H9 (cell line): ENCODE data around the gene KLC4. TPM values are rescaled to one million over a fixed set of nuclear protein-coding genes. Genes with fewer than 3 reads are reported as not detected.

Experiments used
- DNase-seq: peaks from one replicate; pipeline ENCODE4 v3.0.0-alpha.2; 2017
- H2AFZ ChIP-seq: one replicate; pipeline ENCODE4 v1.6.1; 2013; ENCODE audit warnings: mild to moderate bottlenecking, low read length, control low read depth, moderate library complexity
- H2AK5ac ChIP-seq: 2 replicates; pipeline ENCODE4 v1.6.1; 2013; ENCODE audit warnings: low read length, control low read depth, mixed read lengths; ENCODE audit not compliant: insufficient read length
- H2BK120ac ChIP-seq: one replicate; pipeline ENCODE4 v1.6.1; 2013; ENCODE audit warnings: low read depth, mild to moderate bottlenecking, low read length, control low read depth, inconsistent platforms; ENCODE audit not compliant: poor library complexity, severe bottlenecking
- H2BK12ac ChIP-seq: 2 replicates; pipeline ENCODE4 v1.6.1; 2013; ENCODE audit warnings: low read length, control low read depth, mixed read lengths, low read depth; ENCODE audit not compliant: insufficient read length
- H2BK15ac ChIP-seq: 2 replicates; pipeline ENCODE4 v1.6.1; 2013; ENCODE audit warnings: low read depth, low read length, control low read depth
- H2BK20ac ChIP-seq: one replicate; pipeline ENCODE4 v1.6.1; 2013; ENCODE audit warnings: low read depth, mild to moderate bottlenecking, low read length, control low read depth, inconsistent platforms; ENCODE audit not compliant: poor library complexity, severe bottlenecking
- H2BK5ac ChIP-seq: 2 replicates; pipeline ENCODE4 v1.6.1; 2013; ENCODE audit warnings: low read length, control low read depth, mixed read lengths; ENCODE audit not compliant: insufficient read length
- H3K14ac ChIP-seq: 2 replicates; pipeline ENCODE4 v1.6.1; 2013; ENCODE audit warnings: low read length, control low read depth; ENCODE audit not compliant: insufficient read depth
- H3K18ac ChIP-seq: 2 replicates; pipeline ENCODE4 v1.6.1; 2013; ENCODE audit warnings: low read depth, mild to moderate bottlenecking, mixed read lengths, low read length, control low read depth; ENCODE audit not compliant: insufficient read length
- H3K23ac ChIP-seq: 2 replicates; pipeline ENCODE4 v1.6.1; 2013; ENCODE audit warnings: low read length, control low read depth, mixed read lengths, low read depth; ENCODE audit not compliant: insufficient read length
- H3K23me2 ChIP-seq: 2 replicates; pipeline ENCODE4 v1.6.1; 2013; ENCODE audit warnings: low read depth, mild to moderate bottlenecking, mixed read lengths, low read length, control low read depth; ENCODE audit not compliant: insufficient read length, poor library complexity, severe bottlenecking
- H3K27ac ChIP-seq: 2 replicates; pipeline ENCODE4 v1.5.1; 2013; ENCODE audit warnings: low read length, control low read depth, mixed read lengths, low read depth; ENCODE audit not compliant: insufficient read length
- H3K27me3 ChIP-seq: 2 replicates; pipeline ENCODE4 v1.6.1; 2013; ENCODE audit warnings: low read length, control low read depth, inconsistent platforms; ENCODE audit not compliant: insufficient read depth
- H3K4ac ChIP-seq: 2 replicates; pipeline ENCODE4 v1.6.1; 2013; ENCODE audit warnings: low read depth, mild to moderate bottlenecking, control low read depth, inconsistent platforms, low read length, moderate library complexity
- H3K4me1 ChIP-seq: 2 replicates; pipeline ENCODE4 v1.6.1; 2013; ENCODE audit warnings: low read length, control low read depth, inconsistent platforms; ENCODE audit not compliant: insufficient read depth
- H3K4me2 ChIP-seq: 2 replicates; pipeline ENCODE4 v1.6.1; 2013; ENCODE audit warnings: low read length, control low read depth, mixed read lengths; ENCODE audit not compliant: insufficient read length, insufficient read depth
- H3K56ac ChIP-seq: 2 replicates; pipeline ENCODE4 v1.6.1; 2013; ENCODE audit warnings: low read depth, mild to moderate bottlenecking, mixed read lengths, low read length, control low read depth; ENCODE audit not compliant: insufficient read length
- H3K79me1 ChIP-seq: 2 replicates; pipeline ENCODE4 v1.6.1; 2013; ENCODE audit warnings: low read depth, mild to moderate bottlenecking, moderate library complexity, low read length, control low read depth, inconsistent platforms; ENCODE audit not compliant: insufficient read depth, poor library complexity, severe bottlenecking
- H3K79me2 ChIP-seq: 2 replicates; pipeline ENCODE4 v1.6.1; 2013; ENCODE audit warnings: low read length, control low read depth, inconsistent platforms; ENCODE audit not compliant: insufficient read depth
- H3K9ac ChIP-seq: 2 replicates; pipeline ENCODE4 v1.6.1; 2013; ENCODE audit warnings: low read length, control low read depth, mixed read lengths; ENCODE audit not compliant: insufficient read length; ENCODE audit errors: extremely low read depth
- H3K9me3 ChIP-seq: one replicate; pipeline ENCODE4 v1.6.1; 2013; ENCODE audit warnings: low read depth, low read length, inconsistent platforms; ENCODE audit not compliant: control insufficient read depth
- H3T11ph ChIP-seq: one replicate; pipeline ENCODE4 v1.6.1; 2013; ENCODE audit warnings: mild to moderate bottlenecking, low read length, control low read depth, inconsistent platforms
- H4K20me1 ChIP-seq: one replicate; pipeline ENCODE4 v1.6.1; 2013; ENCODE audit not compliant: control insufficient read depth, insufficient read length, insufficient read depth
- H4K5ac ChIP-seq: 2 replicates; pipeline ENCODE4 v1.6.1; 2013; ENCODE audit warnings: low read depth, mild to moderate bottlenecking, mixed read lengths, low read length, control low read depth; ENCODE audit not compliant: insufficient read length
- H4K8ac ChIP-seq: replicated peaks from 2 replicates; pipeline ENCODE4 v1.6.1; 2013; ENCODE audit warnings: low read length, control low read depth, mixed read lengths, low read depth; ENCODE audit not compliant: insufficient read length
- H4K91ac ChIP-seq: 2 replicates; pipeline ENCODE4 v1.6.1; 2013; ENCODE audit warnings: low read depth, mild to moderate bottlenecking, moderate library complexity, mixed read lengths, low read length, control low read depth; ENCODE audit not compliant: insufficient read length
- H3K27ac Mint-ChIP-seq, 3 experiments: 2 replicates in 2 of 3; 3 replicates in 1 of 3; pipeline ENCODE4 v1.8.0; 2020 to 2021; ENCODE audit warnings: mixed read lengths in 3 of 3, mild to moderate bottlenecking in 1 of 3, moderate library complexity in 1 of 3
- H3K27me3 Mint-ChIP-seq: 2 replicates; pipeline ENCODE4 v1.8.0; 2021; ENCODE audit warnings: low read depth, mild to moderate bottlenecking, moderate library complexity, mixed read lengths
- H3K36me3 Mint-ChIP-seq, 3 experiments: 2 replicates in 2 of 3; 3 replicates in 1 of 3; pipeline ENCODE4 v1.8.0; 2020 to 2021; ENCODE audit warnings: low read depth in 3 of 3, mixed read lengths in 3 of 3; ENCODE audit not compliant: insufficient read depth in 1 of 3
- H3K4me1 Mint-ChIP-seq, 2 experiments: 2 replicates each; pipeline ENCODE4 v1.8.0; 2020; ENCODE audit warnings: mixed read lengths in 2 of 2
- H3K4me3 Mint-ChIP-seq, 2 experiments: 2 replicates in 1 of 2; 3 replicates in 1 of 2; pipeline ENCODE4 v1.8.0; 2020 to 2021; ENCODE audit warnings: mild to moderate bottlenecking in 2 of 2, mixed read lengths in 2 of 2, moderate library complexity in 1 of 2
- H3K9me3 Mint-ChIP-seq, 2 experiments: 2 replicates in 1 of 2; 3 replicates in 1 of 2; pipeline ENCODE4 v1.8.0; 2020; ENCODE audit warnings: mild to moderate bottlenecking in 2 of 2, mixed read lengths in 2 of 2, moderate library complexity in 1 of 2
- WGBS: extraction: QIAGEN DNeasy Blood & Tissue Kit; methylation state at CpG from one replicate; pipeline ENCODE4 v1.1.7; 2013; ENCODE audit warnings: missing lambda C conversion rate, low lambda C conversion rate, mixed read lengths; ENCODE audit not compliant: insufficient read length; ENCODE audit errors: extremely low coverage; 5-methylcytosine and 5-hydroxymethylcytosine counted together
- total RNA-seq: library from RNA; stranded (reverse); gene quantifications from 2 replicates; pipeline ENCODE4 v1.2.1, GENCODE V29; 2021
- TF ChIP-seq, protein P1 (sequence below): fragments of 200-600 bp; sonication (generic); conservative IDR thresholded peaks from 3 replicates; pipeline ENCODE4 v1.8.0; 2021; ENCODE audit warnings: antibody characterized with exemption, mild to moderate bottlenecking

KLC4 gene
- total RNA-seq, 1 experiment from 2014 or later: 29.7 TPM

DNA sequence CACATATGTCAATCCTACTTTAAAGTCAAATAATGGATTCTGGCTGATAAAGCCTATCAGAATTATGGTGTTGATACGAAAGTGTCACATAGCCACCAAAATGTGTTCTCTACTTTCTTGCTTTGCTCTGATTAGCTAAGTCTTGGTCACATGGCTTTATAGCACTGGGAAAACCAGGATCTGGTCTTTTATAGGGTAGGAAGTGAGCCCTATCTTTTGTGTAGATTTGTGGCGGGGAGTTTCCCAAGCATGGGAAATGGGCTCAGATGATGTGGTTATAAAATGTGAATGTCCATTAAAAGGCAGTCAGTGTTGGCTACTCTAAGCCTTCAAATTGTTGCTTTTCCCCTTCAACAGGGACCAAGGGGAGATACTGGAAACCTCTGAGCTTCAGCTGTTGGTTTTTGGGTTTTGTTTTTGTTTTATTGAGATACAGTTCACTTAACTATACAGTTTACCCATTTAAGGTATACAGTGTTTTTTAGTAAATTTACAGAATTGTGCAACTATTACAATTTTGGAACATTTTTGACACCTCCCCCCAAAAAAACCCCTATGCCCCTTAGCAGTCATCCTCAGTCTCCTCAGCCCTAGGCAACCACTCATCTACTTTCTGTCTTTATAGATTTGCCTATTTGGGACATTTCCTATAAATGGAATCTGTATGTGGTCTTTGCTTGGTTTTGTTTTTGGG lies 25.8 kb upstream of the KLC4 start:
- no CpG with 5 or more reads among the region's 2 CpGs for WGBS
- H3K36me3 Mint-ChIP-seq: peaks cover 41 to 90% (median 70%) of the 10 kb centered on the region in 3 experiments; a peak in 6 of 7 replicates
- Histone ChIP-seq H4K8ac (no peak overlapping the region), H3K9me3 (no peaks in the 10 kb centered on the region), H2BK20ac (no peak overlapping the region), H4K20me1 (no peaks in the 10 kb centered on the region), H3K4me1 (no peaks in the 10 kb centered on the region), H3K9ac (no peak overlapping the region), H2BK12ac (no peak overlapping the region), H3K27me3 (no peaks in the 10 kb centered on the region), H2BK15ac (no peak overlapping the region), H3K79me2 (no peaks in the 10 kb centered on the region), H3K27ac (no peak overlapping the region), H4K5ac (no peak overlapping the region), H3T11ph (no peak overlapping the region), H3K18ac (no peak overlapping the region), H3K56ac (no peak overlapping the region), H2AK5ac (no peak overlapping the region), H3K23ac (no peak overlapping the region), H3K4me2 (no peak overlapping the region), H2BK5ac (no peak overlapping the region), H4K91ac (no peak overlapping the region), H2AFZ (no peak overlapping the region), H3K14ac (no peak overlapping the region), H3K4ac (no peak overlapping the region), H3K79me1 (no peaks in the 10 kb centered on the region), H2BK120ac (no peak overlapping the region), H3K23me2 (no peaks in the 10 kb centered on the region)
- DNase-seq: no peak
- H3K4me3 Mint-ChIP-seq: no peak overlapping the region
- no peaks in the 10 kb centered on the region; the same call in none of the 2 replicates for H3K27me3 Mint-ChIP-seq
- H3K27ac Mint-ChIP-seq: no peak overlapping the region
- H3K9me3 Mint-ChIP-seq: no peaks in the 10 kb centered on the region
- no peaks in the 10 kb centered on the region for H3K4me1 Mint-ChIP-seq
- TF ChIP-seq, protein P1, sequence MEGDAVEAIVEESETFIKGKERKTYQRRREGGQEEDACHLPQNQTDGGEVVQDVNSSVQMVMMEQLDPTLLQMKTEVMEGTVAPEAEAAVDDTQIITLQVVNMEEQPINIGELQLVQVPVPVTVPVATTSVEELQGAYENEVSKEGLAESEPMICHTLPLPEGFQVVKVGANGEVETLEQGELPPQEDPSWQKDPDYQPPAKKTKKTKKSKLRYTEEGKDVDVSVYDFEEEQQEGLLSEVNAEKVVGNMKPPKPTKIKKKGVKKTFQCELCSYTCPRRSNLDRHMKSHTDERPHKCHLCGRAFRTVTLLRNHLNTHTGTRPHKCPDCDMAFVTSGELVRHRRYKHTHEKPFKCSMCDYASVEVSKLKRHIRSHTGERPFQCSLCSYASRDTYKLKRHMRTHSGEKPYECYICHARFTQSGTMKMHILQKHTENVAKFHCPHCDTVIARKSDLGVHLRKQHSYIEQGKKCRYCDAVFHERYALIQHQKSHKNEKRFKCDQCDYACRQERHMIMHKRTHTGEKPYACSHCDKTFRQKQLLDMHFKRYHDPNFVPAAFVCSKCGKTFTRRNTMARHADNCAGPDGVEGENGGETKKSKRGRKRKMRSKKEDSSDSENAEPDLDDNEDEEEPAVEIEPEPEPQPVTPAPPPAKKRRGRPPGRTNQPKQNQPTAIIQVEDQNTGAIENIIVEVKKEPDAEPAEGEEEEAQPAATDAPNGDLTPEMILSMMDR: no peak
